Prostate gland (tissue), 2 donors: ENCODE measurements around the gene RAB13. TPM values are rescaled to one million over a fixed set of nuclear protein-coding genes. Genes with fewer than 3 reads are reported as not detected.
A peak's percentile ranks its signal among the peaks of the same experiment; 100 is the strongest.

Experiments
- DNase-seq: peaks from one replicate; pipeline ENCODE4 v3.0.0-alpha.2; 2019; ENCODE audit warnings: low spot score
- H3K27ac ChIP-seq, 2 donors: fragments of 200-600 bp; sonication (generic); 2 replicates each; pipeline ENCODE4 v1.5.1; 2017 to 2019
- H3K27me3 ChIP-seq: fragments of 200-600 bp; sonication (generic); replicated peaks from 2 replicates; pipeline ENCODE4 v1.5.1; 2019; ENCODE audit not compliant: insufficient read depth
- H3K36me3 ChIP-seq, 2 donors: fragments of 200-600 bp; sonication (generic); 1 replicate in 1 of 2; 2 replicates in 1 of 2; pipeline versions ENCODE4 v1.5.1 to v1.8.1; 2017 to 2019
- H3K4me1 ChIP-seq: fragments of 200-600 bp; sonication (generic); replicated peaks from 2 replicates; pipeline ENCODE4 v1.5.1; 2019
- H3K4me3 ChIP-seq, 2 donors: fragments of 200-600 bp; sonication (generic); 2 replicates each; pipeline ENCODE4 v1.5.1; 2017 to 2019
- H3K9me3 ChIP-seq: fragments of 200-600 bp; sonication (generic); 2 replicates; pipeline ENCODE4 v1.5.1; 2017
- POLR2A ChIP-seq: fragments of 450-650 bp; IDR thresholded peaks from one replicate; pipeline ENCODE4 v1.6.1; 2016; ENCODE audit warnings: antibody characterized with exemption, mild to moderate bottlenecking
- POLR2AphosphoS5 ChIP-seq: sonication (generic); formaldehyde crosslinking; IDR thresholded peaks from one replicate; pipeline ENCODE4 v1.6.1; 2017; ENCODE audit warnings: antibody characterized with exemption
- whole genome bisulfite sequencing: methylation state at CpG from one replicate; pipeline ENCODE4 v1.1.5; 2018; 5-methylcytosine and 5-hydroxymethylcytosine counted together
- intact Hi-C: fragments of 100-400 bp; cut with DNase I; formaldehyde crosslinking; loops from one replicate; pipeline ENCODE4 v1.14.2; 2022
- total RNA-seq, 2 donors: library from RNA; depleted of rRNA; stranded (reverse); fragments of >200 nt; gene quantifications; one replicate each; pipeline ENCODE4 v1.1.0, GENCODE V29; 2016
- TF ChIP-seq, protein P1 (sequence below), 4 experiments: fragments of 200-600 bp in 2 of 4; fragments of 450-650 bp in 2 of 4; sonication (generic) in 2 of 4; IDR thresholded peaks; 1 replicate in 3 of 4; 2 replicates in 1 of 4; pipeline ENCODE4 v1.5.1; 2016 to 2019; ENCODE audit warnings: antibody characterized with exemption in 4 of 4, mild to moderate bottlenecking in 2 of 4, moderate library complexity in 2 of 4

Gene RAB13
- total RNA-seq, 2 donors from 2014 or later: 49.1 to 49.3 TPM

DNA sequence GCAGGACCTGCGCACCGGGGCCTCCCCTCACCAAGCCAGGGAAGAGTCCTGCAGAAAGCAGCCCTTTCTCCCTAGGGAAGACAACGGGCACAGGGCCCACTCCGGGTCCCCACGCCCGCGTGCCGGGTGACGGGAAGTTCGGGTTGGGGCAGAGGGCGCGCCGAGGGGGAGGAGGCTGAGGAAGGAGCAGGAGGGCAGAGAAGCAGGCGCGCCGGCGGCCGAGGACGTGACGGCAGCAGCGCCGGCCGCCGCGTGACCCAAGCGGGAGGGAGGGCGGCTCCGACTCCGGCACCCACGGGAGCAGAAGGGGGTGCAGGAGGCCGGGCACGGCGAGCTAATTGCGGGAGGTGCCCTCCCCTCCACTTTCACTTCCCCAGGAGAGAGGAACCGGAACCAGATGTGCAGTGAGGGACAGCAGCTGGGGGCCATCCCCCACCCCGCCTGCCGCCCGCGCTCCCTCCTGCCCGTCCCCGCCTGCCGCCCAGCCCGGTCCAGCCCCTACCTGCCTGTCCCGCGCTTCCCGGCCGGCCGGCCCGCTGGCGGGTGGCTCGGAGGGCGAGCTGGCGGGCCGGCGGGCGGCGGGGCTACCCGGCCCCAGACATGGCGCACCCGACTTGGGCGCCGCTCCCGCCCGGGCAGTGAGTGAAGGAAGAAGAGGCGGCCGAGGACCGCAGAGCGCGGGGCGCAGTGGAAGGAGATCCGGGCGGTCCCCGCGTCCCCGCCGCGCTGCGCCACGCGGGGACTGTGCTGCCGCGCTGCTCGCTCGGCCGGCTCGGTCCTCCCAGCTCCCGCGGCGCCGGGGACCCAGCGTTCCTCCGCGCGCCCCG is 40.1 kb downstream of the RAB13 start:
- intact Hi-C loops: loop anchor here (5.0 kb wide), 3 partner anchors 41 to 149 kb away; partner anchors contain the start of gene RAB13
- peaks cover under 1 to 2% of the 10 kb centered on the region in 2 donors for H3K36me3 ChIP-seq
- DNase-seq: peak; percentile 61
- TF ChIP-seq POLR2A (peak; percentile 73), POLR2AphosphoS5 (peak; percentile 59)
- TF ChIP-seq, protein P1, sequence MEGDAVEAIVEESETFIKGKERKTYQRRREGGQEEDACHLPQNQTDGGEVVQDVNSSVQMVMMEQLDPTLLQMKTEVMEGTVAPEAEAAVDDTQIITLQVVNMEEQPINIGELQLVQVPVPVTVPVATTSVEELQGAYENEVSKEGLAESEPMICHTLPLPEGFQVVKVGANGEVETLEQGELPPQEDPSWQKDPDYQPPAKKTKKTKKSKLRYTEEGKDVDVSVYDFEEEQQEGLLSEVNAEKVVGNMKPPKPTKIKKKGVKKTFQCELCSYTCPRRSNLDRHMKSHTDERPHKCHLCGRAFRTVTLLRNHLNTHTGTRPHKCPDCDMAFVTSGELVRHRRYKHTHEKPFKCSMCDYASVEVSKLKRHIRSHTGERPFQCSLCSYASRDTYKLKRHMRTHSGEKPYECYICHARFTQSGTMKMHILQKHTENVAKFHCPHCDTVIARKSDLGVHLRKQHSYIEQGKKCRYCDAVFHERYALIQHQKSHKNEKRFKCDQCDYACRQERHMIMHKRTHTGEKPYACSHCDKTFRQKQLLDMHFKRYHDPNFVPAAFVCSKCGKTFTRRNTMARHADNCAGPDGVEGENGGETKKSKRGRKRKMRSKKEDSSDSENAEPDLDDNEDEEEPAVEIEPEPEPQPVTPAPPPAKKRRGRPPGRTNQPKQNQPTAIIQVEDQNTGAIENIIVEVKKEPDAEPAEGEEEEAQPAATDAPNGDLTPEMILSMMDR (IDR thresholded peaks at IDR 0.05): no peak
- H3K9me3 ChIP-seq: no peaks in the 10 kb centered on the region
- peak overlapping the region; percentile 92 to 95 for H3K4me3 ChIP-seq
- under 1% methylated on average over 52 of the region's 95 CpGs for WGBS
- no peaks in the 10 kb centered on the region for H3K27me3 ChIP-seq
- peak overlapping the region; percentile 92 to 96 for H3K27ac ChIP-seq
- H3K4me1 ChIP-seq: no peaks in the 10 kb centered on the region

DNA sequence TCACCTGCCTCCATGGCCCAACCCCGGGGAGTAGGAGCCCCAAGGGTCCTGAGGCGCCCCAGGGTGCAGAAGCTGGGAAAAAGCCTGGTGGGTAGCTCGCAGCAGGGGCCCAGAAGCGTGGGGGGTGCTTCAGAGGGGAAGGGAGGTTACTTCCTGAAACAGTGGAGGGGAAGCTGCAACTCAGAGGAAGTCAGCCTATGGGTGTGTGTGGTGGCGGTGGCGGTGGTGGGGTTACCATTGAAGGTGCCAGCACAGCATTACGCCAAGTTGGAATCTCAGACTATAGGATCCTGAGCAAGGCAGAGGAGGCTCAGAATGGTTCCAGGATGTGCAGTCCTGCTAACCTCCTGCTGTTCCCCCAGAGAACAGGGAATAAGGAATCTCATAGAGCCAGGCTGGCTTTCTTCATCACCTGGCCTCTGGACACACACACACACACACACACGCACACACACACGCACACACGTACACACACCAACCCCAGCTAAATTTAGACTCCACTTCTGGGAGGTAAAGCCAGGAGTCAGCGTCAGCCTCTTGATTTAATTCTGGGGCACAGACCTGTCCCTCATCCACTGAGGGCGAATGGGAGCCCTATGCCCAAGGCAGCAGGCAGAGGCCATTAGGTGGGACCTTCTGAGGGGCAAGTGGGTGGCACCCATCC is 40.9 kb downstream of the RAB13 start:
- intact Hi-C loops: loop anchor here (5.0 kb wide), 3 partner anchors 42 to 148 kb away; partner anchors contain the start of gene RAB13
- Histone ChIP-seq H3K36me3 (no peaks in the 10 kb centered on the region), H3K4me3 (peak overlapping the region; percentile 92 to 95), H3K9me3 (no peaks in the 10 kb centered on the region), H3K27ac (peak overlapping the region; percentile 92 to 96), H3K27me3 (no peaks in the 10 kb centered on the region), H3K4me1 (no peaks in the 10 kb centered on the region)
- WGBS: 39% methylated on average over 12 of the region's 12 CpGs
- no peak for TF ChIP-seq POLR2AphosphoS5
- TF ChIP-seq POLR2A: no peak
- TF ChIP-seq, protein P1 (IDR thresholded peaks at IDR 0.05): no peak
- no peak for DNase-seq

DNA sequence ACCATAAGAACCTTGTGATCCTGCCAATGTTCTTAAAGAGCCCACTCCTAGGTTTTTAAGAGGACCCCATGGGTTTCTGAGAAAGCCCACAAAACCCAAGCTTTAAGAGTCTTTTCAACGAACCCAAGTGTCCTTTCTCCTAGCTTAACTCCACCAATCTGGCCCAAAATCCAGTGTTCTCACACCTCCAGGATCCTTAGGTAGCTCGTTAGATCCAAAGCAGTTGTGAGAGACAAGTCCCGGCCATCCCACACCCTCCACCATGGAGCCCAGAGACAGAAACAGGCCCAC is 41.4 kb downstream of the RAB13 start:
- no peak for DNase-seq
- Histone ChIP-seq H3K27me3 (no peaks in the 10 kb centered on the region), H3K36me3 (no peaks in the 10 kb centered on the region), H3K4me3 (peak overlapping the region in 1 of 2 donors; percentile 95), H3K4me1 (no peaks in the 10 kb centered on the region), H3K9me3 (no peaks in the 10 kb centered on the region), H3K27ac (peak overlapping the region; percentile 92 to 96)
- intact Hi-C loops: loop anchor here (5.0 kb wide), 3 partner anchors 43 to 147 kb away; partner anchors contain the start of gene RAB13
- TF ChIP-seq, protein P1 (IDR thresholded peaks at IDR 0.05): no peak
- no peak for TF ChIP-seq POLR2A
- WGBS: 77% methylated on average over 3 of the region's 3 CpGs

DNA sequence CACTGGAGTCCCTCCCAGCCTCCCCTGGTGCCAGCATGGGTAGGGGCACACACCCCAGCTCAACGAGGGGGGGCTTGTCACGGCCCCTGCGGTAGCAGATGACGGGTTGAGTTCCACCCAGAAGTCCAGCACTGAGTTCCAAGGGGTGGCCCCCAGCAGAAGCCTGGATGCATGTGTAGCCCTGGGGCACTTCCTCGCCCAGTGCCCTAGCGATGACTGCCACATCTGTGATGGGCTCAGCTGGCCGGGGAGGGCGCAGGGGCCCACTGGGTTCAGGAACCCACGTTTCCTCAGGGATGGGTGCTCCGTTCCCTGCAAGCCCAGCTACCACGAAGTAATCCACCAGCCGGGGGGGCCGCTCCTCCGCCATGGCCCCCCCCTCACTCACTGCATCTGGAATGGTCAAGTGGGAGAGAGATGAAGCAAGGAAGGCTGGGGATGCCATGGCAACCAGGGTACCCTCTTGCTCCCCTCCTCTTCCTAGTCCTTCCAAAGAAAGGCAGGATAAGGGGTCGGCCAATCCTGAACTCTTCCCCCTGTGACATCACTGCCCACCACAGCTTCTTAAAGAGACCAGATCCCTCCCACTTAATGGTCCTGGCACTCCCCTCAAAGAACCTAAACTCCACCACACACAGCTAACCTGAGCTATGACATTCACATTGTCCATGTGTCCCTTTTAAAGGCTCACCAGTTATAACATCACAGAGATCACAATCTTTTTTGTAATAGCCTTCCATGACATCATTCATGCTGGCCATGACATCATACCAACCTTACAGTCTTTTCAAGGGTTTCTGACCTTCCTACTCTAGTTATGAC is 41.9 kb downstream of the RAB13 start:
- no peak for TF ChIP-seq POLR2AphosphoS5
- no peak for TF ChIP-seq POLR2A
- TF ChIP-seq, protein P1 (IDR thresholded peaks at IDR 0.05): no peak
- DNase-seq: no peak
- no peak overlapping the region for H3K27ac ChIP-seq
- H3K36me3 ChIP-seq: no peaks in the 10 kb centered on the region
- no peaks in the 10 kb centered on the region for H3K4me1 ChIP-seq
- H3K27me3 ChIP-seq: no peaks in the 10 kb centered on the region
- intact Hi-C loops: no loop called here
- WGBS: 83% methylated on average over 15 of the region's 15 CpGs
- no peak overlapping the region for H3K4me3 ChIP-seq
- H3K9me3 ChIP-seq: no peaks in the 10 kb centered on the region
